GM21515 (cell line): ENCODE measurements around the gene SMIM11.

Source experiments
- ATAC-seq: cut with Tn5 transposase; IDR thresholded peaks from one replicate; pipeline ENCODE4 v1.9.1; 2021; ENCODE audit not compliant: unreplicated experiment

Gene SMIM11, protein sequence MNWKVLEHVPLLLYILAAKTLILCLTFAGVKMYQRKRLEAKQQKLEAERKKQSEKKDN

DNA sequence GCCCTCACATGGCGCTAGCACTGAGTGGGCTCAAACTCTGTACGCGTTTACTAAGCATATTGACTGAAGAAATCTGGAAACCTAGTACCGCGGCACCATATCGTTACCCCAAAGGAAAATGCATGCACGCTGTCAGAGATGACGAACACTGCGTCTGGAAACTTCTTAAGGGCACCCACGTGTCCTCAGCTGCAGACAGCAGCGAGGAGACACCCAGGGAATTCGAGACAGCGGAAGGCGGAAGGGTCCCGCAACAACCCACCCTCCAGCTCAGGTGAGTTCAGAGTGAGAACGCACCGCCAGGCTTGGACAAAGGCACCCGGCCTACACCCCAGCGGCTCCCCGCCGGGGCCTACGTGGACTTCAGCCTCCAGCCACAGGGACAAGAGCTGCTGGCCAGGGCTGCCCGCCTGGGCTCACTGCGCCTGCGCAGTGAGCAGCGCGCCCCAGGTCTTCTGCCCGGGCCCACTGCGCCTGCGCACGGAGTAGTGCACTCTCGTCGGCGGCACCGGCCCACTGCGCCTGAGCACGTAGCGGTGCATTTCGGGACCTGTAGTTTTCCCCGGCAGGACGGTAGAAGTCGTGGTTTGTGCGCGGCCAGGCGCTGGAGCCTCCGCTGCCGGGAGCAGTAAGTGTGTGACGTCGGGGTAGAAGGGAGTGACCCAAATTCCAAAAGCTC, at the start of gene SMIM11:
SMIM11 (plus strand) TSS at position 568 of the 679 bp plus-strand sequence. CDS start 3,998 bp downstream, outside the sequence.
- peak; percentile 77 for ATAC-seq

GRCh38 chr21:34330055-34330454, 45.3 kb upstream of the SMIM11 start:
- ATAC-seq: no peak

DNA sequence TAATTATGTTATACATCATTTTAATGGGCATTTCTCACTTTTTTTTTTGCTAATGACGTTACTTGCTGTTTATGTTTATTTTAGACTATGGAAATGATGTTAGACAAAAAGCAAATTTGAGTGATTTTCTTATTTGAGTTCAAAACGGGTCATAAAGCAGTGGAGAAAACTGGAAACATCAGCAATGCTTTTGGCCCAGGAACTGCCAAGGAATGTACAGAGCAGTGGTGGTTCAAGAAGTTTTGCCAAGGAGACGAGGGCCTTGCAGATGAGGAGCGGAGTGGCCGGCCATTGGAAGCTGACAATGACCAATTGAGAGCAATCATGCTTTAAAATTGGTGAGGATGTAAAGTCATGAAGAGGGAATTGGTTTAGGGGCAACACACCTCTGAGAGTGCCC, 43.6 kb upstream of the SMIM11 start:
- no peak for ATAC-seq

- ATAC-seq: no peak
These were observed 43.0 kb upstream of the SMIM11 start for GRCh38 chr21:34332347-34332746.

DNA sequence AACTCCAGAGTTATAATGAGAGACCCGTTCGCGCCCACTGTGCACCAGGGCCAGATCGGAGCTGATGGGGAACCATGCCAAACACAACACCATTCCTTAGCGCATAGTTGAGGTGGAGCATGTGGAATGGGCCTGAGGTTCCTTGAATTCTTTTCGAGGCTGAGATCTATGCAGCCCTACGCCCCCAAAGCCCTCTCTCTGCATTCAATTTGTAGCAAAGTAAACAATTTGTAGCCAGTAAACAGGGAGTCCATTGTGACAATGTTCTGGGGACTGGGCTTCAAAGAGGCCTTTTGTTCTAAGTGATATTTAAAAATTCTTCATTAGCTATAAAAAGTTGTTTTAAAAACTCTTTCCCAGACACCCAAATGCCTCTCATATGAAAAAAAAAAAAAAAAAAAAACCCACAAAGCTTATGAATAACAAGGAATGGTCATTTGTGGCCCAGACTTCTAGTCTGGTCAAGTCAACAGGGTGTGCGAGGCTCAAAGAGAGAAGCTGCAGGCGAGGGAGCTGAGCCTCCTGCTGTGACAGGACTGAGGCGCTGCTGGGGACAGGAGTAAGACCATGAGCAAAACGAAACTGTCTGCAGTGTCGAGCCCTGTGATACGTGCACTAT, 42.1 kb upstream of the SMIM11 start:
- ATAC-seq: no peak

- ATAC-seq: no peak
These were observed 40.0 kb upstream of the SMIM11 start for GRCh38 chr21:34335316-34335715.

GRCh38 chr21:34336245-34336644, 39.1 kb upstream of the SMIM11 start:
- no peak for ATAC-seq

- no peak for ATAC-seq
These were observed 38.4 kb upstream of the SMIM11 start for GRCh38 chr21:34336756-34337391.

DNA sequence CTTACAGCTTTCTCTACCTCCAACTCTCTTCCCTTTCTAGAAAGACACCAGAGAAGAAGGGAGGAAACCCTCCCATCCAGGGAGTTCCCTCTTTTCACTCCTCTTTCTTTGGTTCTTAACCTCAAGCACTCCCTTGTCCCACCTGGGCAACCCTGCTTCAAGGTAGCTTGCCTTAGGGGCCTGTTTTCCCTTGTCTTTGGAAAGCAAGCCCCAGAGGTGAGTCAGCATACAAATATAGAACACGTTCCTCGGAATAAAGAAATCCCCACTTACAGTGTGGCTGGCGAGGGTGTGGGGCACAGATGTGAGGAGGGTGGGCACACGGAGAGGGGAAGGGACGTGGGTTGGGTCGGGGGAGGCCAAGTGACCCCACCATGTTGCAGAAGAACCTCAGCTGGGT, 37.6 kb upstream of the SMIM11 start:
- ATAC-seq: no peak

- ATAC-seq: no peak
These were observed 37.1 kb upstream of the SMIM11 start for GRCh38 chr21:34338226-34338625.

DNA sequence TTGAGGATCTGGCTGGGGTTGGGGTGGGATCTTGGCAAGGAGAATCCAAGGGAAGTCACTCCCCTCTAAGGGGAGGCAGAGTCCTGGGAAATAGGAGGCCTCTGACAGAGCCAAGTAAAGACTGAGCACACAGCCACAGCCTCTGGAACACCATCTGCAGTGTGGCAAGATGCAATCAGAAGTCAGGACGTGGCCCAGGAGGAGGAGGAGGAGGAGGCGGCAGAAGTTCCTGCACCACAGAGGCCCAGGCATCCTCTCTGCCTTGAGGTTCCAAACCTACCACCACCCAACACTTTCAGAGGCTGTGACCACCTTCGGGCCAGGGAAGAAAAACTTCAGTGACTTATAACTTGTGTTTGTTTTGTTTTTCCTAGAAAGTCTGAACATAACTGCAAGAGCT, 35.2 kb upstream of the SMIM11 start:
- ATAC-seq: no peak

DNA sequence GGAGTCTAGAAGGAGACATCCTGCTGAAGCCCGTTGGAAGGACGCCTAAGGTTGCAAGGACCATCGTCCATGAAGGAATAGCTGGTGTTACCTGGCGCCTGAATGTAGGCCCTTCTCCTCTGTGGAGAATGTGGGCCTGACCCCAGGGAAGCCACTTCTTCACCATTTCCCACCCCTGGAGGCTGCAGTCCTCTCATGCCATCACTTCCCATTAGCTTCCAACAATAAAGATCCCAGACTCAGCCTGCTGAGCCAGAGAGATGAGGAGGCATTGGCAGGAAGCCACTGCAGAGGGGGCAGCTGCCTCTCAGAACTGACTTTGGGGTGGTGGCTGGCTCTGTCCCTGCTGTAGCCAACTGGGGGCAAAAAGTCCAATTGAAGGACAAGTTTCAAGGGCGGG, 32.8 kb upstream of the SMIM11 start:
- no peak for ATAC-seq

DNA sequence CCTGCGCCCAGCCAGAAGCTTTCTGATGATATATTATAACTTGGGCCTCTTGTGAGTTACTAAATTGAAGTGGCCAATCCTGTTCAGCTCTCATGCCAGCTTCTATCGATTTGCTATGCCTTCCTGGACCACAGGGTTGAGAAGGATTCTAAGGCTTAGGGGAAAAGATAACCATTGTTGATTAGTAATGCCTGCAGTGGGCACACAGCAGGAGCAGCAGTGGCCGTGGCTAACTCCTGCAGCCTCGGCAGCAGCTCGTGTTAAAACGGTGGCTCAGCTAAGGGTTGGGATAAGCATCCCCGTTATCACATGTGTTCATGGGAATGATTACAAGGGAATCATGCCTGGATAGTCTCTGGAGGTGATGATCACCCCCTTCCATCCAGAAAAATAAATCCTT, 32.0 kb upstream of the SMIM11 start:
- no peak for ATAC-seq

DNA sequence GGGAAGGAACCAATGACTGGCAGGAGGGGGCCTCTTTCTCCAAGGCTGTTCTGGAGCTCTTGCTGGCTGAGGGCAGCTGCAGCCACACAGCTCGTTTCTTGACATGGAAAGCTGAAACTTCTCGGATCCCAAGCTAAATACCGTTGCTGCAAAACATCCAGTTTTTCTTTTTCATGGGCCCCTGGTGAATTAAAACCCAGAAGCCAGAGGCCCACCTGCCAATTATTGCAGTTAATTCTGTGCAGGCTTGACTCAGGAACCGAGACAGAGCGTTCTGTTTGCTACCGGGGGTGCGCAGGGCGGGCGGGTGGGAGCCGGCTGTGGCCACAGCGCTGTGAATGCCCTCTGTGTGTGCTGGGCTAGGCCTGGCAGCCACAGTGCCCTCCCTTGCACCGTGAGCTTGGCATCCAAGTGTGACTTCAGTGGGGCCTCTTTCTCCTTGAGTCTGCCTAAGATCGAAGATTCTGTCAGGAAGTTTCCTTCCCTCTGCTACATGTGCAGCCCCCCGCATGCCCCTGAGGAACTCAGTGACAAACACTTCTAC, 31.4 kb upstream of the SMIM11 start:
- ATAC-seq: no peak

DNA sequence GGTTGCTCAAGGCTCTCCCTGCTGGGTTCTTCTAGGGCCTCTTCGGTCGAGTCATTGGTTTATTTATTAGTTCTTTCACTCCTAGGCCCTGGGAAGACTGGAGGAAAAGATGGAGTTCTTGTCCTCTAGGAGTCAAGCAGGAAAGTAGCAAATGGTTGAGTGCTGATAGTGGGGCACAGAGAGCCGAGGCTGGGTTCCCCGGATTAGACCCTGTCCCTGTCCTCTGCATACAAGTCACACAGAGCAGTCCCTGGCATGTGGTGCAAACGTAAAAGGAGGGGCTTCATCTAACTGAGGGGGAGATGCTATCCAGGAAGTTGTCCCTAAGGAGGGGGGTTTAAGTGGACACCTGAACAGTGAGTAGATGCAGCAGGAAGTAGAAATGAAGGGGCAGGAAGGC, 30.7 kb upstream of the SMIM11 start:
- ATAC-seq: no peak

GRCh38 chr21:34345091-34345871, 30.0 kb upstream of the SMIM11 start:
- no peak for ATAC-seq

- no peak for ATAC-seq
These were observed 29.4 kb upstream of the SMIM11 start for GRCh38 chr21:34345892-34346291.

GRCh38 chr21:34348890-34349519, 26.3 kb upstream of the SMIM11 start:
- ATAC-seq: no peak

DNA sequence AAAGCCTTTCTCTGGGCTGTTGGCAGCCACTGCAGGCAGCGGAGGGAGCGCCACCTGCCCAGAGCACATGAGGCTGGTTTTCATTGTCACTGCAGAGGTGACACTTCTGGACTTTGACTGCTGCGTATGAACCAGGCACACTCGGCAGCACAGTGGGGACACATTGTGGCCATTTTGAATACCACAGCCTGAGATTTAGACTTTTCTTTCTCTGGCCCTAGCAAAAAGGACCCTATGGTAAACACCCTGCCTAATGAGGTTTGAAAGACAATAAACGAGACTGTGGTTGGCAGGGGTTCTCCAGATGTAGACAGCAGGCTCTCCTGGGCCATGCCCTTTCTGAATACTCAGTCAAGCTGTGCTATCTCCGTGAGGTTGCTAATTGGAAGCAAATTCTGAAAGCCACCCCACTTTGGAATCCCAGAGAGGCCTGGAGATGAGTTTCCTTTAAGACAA, 23.5 kb upstream of the SMIM11 start:
- no peak for ATAC-seq

DNA sequence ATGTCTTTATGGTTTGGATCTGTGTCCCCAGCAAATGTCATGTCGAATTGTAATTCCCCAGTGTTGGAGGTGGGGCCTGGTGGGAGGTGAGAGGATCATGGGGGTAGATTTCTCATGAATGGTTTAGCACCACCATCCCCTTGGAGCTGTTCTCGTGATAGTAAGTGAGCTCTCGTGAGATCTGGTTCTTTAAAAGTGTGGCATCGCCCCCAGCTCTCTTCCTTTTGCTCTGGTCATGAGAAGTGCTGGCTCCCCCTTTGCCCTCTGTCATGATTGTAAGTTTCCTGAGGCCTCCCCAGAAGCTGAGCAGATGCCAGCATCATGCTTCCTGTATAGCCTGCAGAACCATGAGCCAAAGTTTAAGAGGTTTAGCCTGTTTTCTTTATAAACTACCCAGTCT, 22.8 kb upstream of the SMIM11 start:
- ATAC-seq: no peak

- ATAC-seq: no peak
These were observed 22.1 kb upstream of the SMIM11 start for GRCh38 chr21:34353182-34353581.
